IMR-90 (cell line): Measurements from ENCODE around the gene TAPBP. TPM values are rescaled to one million over a fixed set of nuclear protein-coding genes. Genes with fewer than 3 reads are reported as not detected.
"Not testable (repeated sequence)": the region's sequence is repeated elsewhere in the genome, so short reads cannot be mapped to it uniquely, and the experiment has no call there.

ENCODE experiments used
- ATAC-seq: fragments of 200-7000 bp; cut with Tn5 transposase; 2 replicates; pipeline ENCODE4 v1.9.1; 2020; ENCODE audit warnings: low read depth, mild to moderate bottlenecking, moderate library complexity
- BruUV-seq: library from RNA; stranded (reverse); fragments of 400-500 nt; replicated peaks from 2 replicates; lab custom pipeline; 2021; lab: Mats Ljungman, UMichigan
- CTCF ChIA-PET: fragments of 300-600 bp; formaldehyde crosslinking; extraction: SDS; loops from one replicate; lab custom pipeline; 2021; ENCODE audit warnings: antibody characterized with exemption; lab: Yijun Ruan, JAX
- POLR2A ChIA-PET: fragments of 300-600 bp; sonication (Branson Sonifier 250); formaldehyde crosslinking; loops from one replicate; lab custom pipeline; 2022; ENCODE audit warnings: antibody characterized with exemption; ENCODE audit not compliant: unreplicated experiment; lab: Charles Lee
- DNase-seq: peaks from one replicate; pipeline ENCODE4 v3.0.0; 2013
- H2AFZ ChIP-seq: replicated peaks from 2 replicates; pipeline ENCODE3; 2013; ENCODE audit warnings: low read length, mild to moderate bottlenecking; ENCODE audit not compliant: poor library complexity
- H2AK5ac ChIP-seq: 2 replicates; pipeline ENCODE4 v1.6.1; 2013; ENCODE audit warnings: low read depth, low read length, inconsistent platforms
- H2AK9ac ChIP-seq: replicated peaks from 2 replicates; pipeline ENCODE3; 2013; ENCODE audit warnings: mild to moderate bottlenecking, low read depth, low read length, moderate library complexity; ENCODE audit not compliant: poor library complexity
- H2BK120ac ChIP-seq: 2 replicates; pipeline ENCODE4 v1.6.1; 2013; ENCODE audit warnings: low read depth, low read length, inconsistent platforms
- H2BK15ac ChIP-seq: 3 replicates; pipeline ENCODE4 v1.6.1; 2013; ENCODE audit warnings: low read depth, low read length, inconsistent platforms
- H2BK20ac ChIP-seq: 2 replicates; pipeline ENCODE4 v1.6.1; 2013; ENCODE audit warnings: low read depth, mild to moderate bottlenecking, inconsistent platforms, low read length, moderate library complexity
- H2BK5ac ChIP-seq: 2 replicates; pipeline ENCODE4 v1.6.1; 2013; ENCODE audit warnings: mild to moderate bottlenecking, low read depth, low read length, inconsistent platforms; ENCODE audit not compliant: poor library complexity, severe bottlenecking
- H3K14ac ChIP-seq: replicated peaks from 2 replicates; pipeline ENCODE4 v1.6.1; 2013; ENCODE audit warnings: low read depth, low read length, inconsistent platforms
- H3K18ac ChIP-seq: 2 replicates; pipeline ENCODE4 v1.6.1; 2013; ENCODE audit warnings: low read depth, low read length, control low read depth
- H3K23ac ChIP-seq: 2 replicates; pipeline ENCODE4 v1.6.1; 2013; ENCODE audit warnings: low read depth, low read length, inconsistent platforms
- H3K27ac ChIP-seq: 2 replicates; pipeline ENCODE4 v1.5.1; 2013; ENCODE audit warnings: mild to moderate bottlenecking, control low read depth, low read length; ENCODE audit not compliant: insufficient read depth
- H3K27me3 ChIP-seq: 2 replicates; pipeline ENCODE4 v1.6.1; 2013; ENCODE audit warnings: low read length; ENCODE audit not compliant: control insufficient read depth, insufficient read depth
- H3K36me3 ChIP-seq: 2 replicates; pipeline ENCODE4 v1.6.1; 2013; ENCODE audit warnings: low read length, mixed read lengths; ENCODE audit not compliant: control insufficient read depth, insufficient read depth
- H3K4ac ChIP-seq: 2 replicates; pipeline ENCODE4 v1.6.1; 2013; ENCODE audit warnings: low read depth, low read length, inconsistent platforms
- H3K4me1 ChIP-seq: 2 replicates; pipeline ENCODE4 v1.6.1; 2013; ENCODE audit warnings: low read length, mixed read lengths; ENCODE audit not compliant: control insufficient read depth, insufficient read depth
- H3K4me2 ChIP-seq: 2 replicates; pipeline ENCODE4 v1.6.1; 2013; ENCODE audit warnings: low read depth, mild to moderate bottlenecking, control low read depth, low read length, moderate library complexity
- H3K4me3 ChIP-seq: 2 replicates; pipeline ENCODE4 v1.5.1; 2013; ENCODE audit warnings: low read depth, mild to moderate bottlenecking, control low read depth, low read length, moderate library complexity; ENCODE audit not compliant: insufficient read depth
- H3K56ac ChIP-seq: 2 replicates; pipeline ENCODE4 v1.6.1; 2013; ENCODE audit warnings: low read length, inconsistent platforms; ENCODE audit not compliant: insufficient read depth; ENCODE audit errors: extremely low read depth
- H3K79me1 ChIP-seq, 2 experiments: 2 replicates each; pipeline ENCODE4 v1.6.1; 2013; ENCODE audit warnings: low read length in 2 of 2, inconsistent platforms in 1 of 2, low read depth in 1 of 2
- H3K9ac ChIP-seq: 2 replicates; pipeline ENCODE4 v1.6.1; 2013; ENCODE audit warnings: low read depth, low read length, control low read depth
- H3K9me1 ChIP-seq: 2 replicates; pipeline ENCODE4 v1.6.1; 2013; ENCODE audit warnings: low read length, inconsistent platforms; ENCODE audit not compliant: insufficient read depth
- H3K9me3 ChIP-seq: 2 replicates; pipeline ENCODE4 v1.6.1; 2013; ENCODE audit warnings: low read length; ENCODE audit not compliant: control insufficient read depth, insufficient read depth
- H4K20me1 ChIP-seq: 2 replicates; pipeline ENCODE4 v1.6.1; 2013; ENCODE audit warnings: low read length, inconsistent platforms; ENCODE audit not compliant: insufficient read depth
- H4K5ac ChIP-seq: 2 replicates; pipeline ENCODE4 v1.6.1; 2013; ENCODE audit warnings: mild to moderate bottlenecking, low read depth, low read length, control low read depth
- H4K8ac ChIP-seq, 2 experiments: 2 replicates each; pipeline ENCODE4 v1.6.1; 2013; ENCODE audit warnings: low read depth in 2 of 2, low read length in 2 of 2, control low read depth in 1 of 2, inconsistent platforms in 1 of 2
- H4K91ac ChIP-seq: 2 replicates; pipeline ENCODE4 v1.6.1; 2013; ENCODE audit warnings: low read depth, low read length, inconsistent platforms; ENCODE audit not compliant: insufficient read depth
- BHLHE40 ChIP-seq: fragments of 150-350 bp; IDR thresholded peaks from 2 replicates; pipeline ENCODE4 v1.6.1; 2016; ENCODE audit warnings: mild to moderate bottlenecking, low read depth, low read length
- ELK1 ChIP-seq: fragments of 150-350 bp; IDR thresholded peaks from 2 replicates; pipeline ENCODE4 v1.6.1; 2016; ENCODE audit warnings: low read depth, mild to moderate bottlenecking, low read length, moderate library complexity, borderline replicate concordance
- WGBS, 2 experiments: methylation state at CpG; one replicate each; pipeline versions ENCODE4 v1.1.5 to v1.1.7; 2013; ENCODE audit warnings: missing lambda C conversion rate in 2 of 2; ENCODE audit not compliant: insufficient read length in 1 of 2; ENCODE audit errors: extremely low coverage in 2 of 2; 5-methylcytosine and 5-hydroxymethylcytosine counted together
- dilution Hi-C: fragments of 300-500 bp; cut with HindIII; formaldehyde crosslinking; loops from one replicate; pipeline ENCODE4 v1.14.3; 2018; ENCODE audit warnings: low sequenced_read_pairs; ENCODE audit not compliant: unreplicated experiment
- in situ Hi-C: fragments of 300-500 bp; cut with MboI; formaldehyde crosslinking; loops from 3 replicates; pipeline ENCODE4 v1.14.3; 2019; ENCODE audit warnings: low sequenced_read_pairs, inconsistent platforms, mixed read lengths
- intact Hi-C: fragments of 100-400 bp; cut with micrococcal nuclease; formaldehyde crosslinking; loops from 2 replicates; pipeline ENCODE4 v1.10.0; 2022
- polyA plus RNA-seq, 3 experiments: library from polyadenylated mRNA; depleted of rRNA; stranded (reverse); fragments of >200 nt; gene quantifications; 2 replicates each; pipeline ENCODE4 v1.2.3, GENCODE V29; 2012; ENCODE audit warnings: low replicate concordance in 1 of 3
- total RNA-seq: library from RNA; depleted of rRNA; stranded (reverse); fragments of >200 nt; gene quantifications from 2 replicates; pipeline ENCODE4 v1.2.3, GENCODE V29; 2012

TAPBP gene
- total and polyA plus RNA-seq, 2 of the 4 experiments (the other 2 are of a cell fraction), result 13.1 to 63.3 TPM

GRCh38 chr6:33356295-33356694 lies 42.4 kb upstream of the TAPBP start:
- H2AFZ ChIP-seq, result no peak overlapping the region
- TF ChIP-seq ELK1, result no peak
- no peak for TF ChIP-seq BHLHE40
- H3K18ac ChIP-seq, result no peak overlapping the region
- H3K9me1 ChIP-seq, result no peaks in the 10 kb centered on the region
- H2BK5ac ChIP-seq, result no peak overlapping the region
- no TSS peak for BruUV-seq
- in situ Hi-C loops (no loop called here), dilution Hi-C loops (no loop called here), intact Hi-C loops (no loop called here)
- no peak overlapping the region for H2BK15ac ChIP-seq
- no peak overlapping the region for H4K5ac ChIP-seq
- no peak overlapping the region for H3K4me3 ChIP-seq
- no peak overlapping the region for H2AK5ac ChIP-seq
- no peaks in the 10 kb centered on the region for H3K36me3 ChIP-seq
- ChIA-PET POLR2A (no interaction called here), CTCF (no interaction called here)
- no peaks in the 10 kb centered on the region for H3K4me1 ChIP-seq
- DNase-seq, result no peak
- no peak overlapping the region for H3K27ac ChIP-seq
- H2BK20ac ChIP-seq, result no peak overlapping the region
- H4K91ac ChIP-seq, result no peak overlapping the region
- WGBS, 2 experiments, result no CpG with 5 or more reads among the region's 3 CpGs
- H3K9ac ChIP-seq, result no peak overlapping the region
- ATAC-seq, result no peak
- H3K23ac ChIP-seq, result no peak overlapping the region
- H3K9me3 ChIP-seq, result no peaks in the 10 kb centered on the region
- no peak overlapping the region for H4K8ac ChIP-seq
- H3K56ac ChIP-seq, result no peak overlapping the region
- H3K4me2 ChIP-seq, result no peak overlapping the region
- H2BK120ac ChIP-seq, result no peak overlapping the region
- peaks cover 23% of the 10 kb centered on the region for H3K27me3 ChIP-seq
- no peak overlapping the region for H3K14ac ChIP-seq
- no peak overlapping the region for H2AK9ac ChIP-seq
- H4K20me1 ChIP-seq, result no peaks in the 10 kb centered on the region
- no peaks in the 10 kb centered on the region for H3K79me1 ChIP-seq
- H3K4ac ChIP-seq, result no peak overlapping the region

GRCh38 chr6:33355860-33356259 lies 42.0 kb upstream of the TAPBP start:
- H3K4me3 ChIP-seq, H2BK20ac ChIP-seq, H2BK15ac ChIP-seq, H4K8ac ChIP-seq, H3K18ac ChIP-seq, intact Hi-C loops, dilution Hi-C loops, H3K4ac ChIP-seq, H3K9me1 ChIP-seq, H3K14ac ChIP-seq, H2AK9ac ChIP-seq, H3K9me3 ChIP-seq, H4K91ac ChIP-seq, H3K4me1 ChIP-seq, BruUV-seq, CTCF ChIA-PET, H3K79me1 ChIP-seq, POLR2A ChIA-PET, H3K36me3 ChIP-seq, H2AFZ ChIP-seq, H4K5ac ChIP-seq, H3K9ac ChIP-seq, H2BK5ac ChIP-seq, H3K23ac ChIP-seq, H3K27ac ChIP-seq, H2AK5ac ChIP-seq, H3K4me2 ChIP-seq, DNase-seq, in situ Hi-C loops, H2BK120ac ChIP-seq, ATAC-seq, H4K20me1 ChIP-seq, H3K56ac ChIP-seq: not testable (repeated sequence)
- peaks cover 21% of the 10 kb centered on the region for H3K27me3 ChIP-seq
- WGBS, 2 experiments, result 50% methylated on average over 3 of the region's 6 CpGs; no CpG with 5 or more reads in 1 of the 2 experiments
